Esophagus muscularis mucosa (tissue), 4 donors: ENCODE data around the gene ALG2. TPM values are rescaled to one million over a fixed set of nuclear protein-coding genes. Genes with fewer than 3 reads are reported as not detected.

Experiments used
- DNase-seq: peaks from one replicate; pipeline ENCODE4 v3.0.0-alpha.2; 2017; ENCODE audit errors: extremely low spot score
- H3K27ac ChIP-seq, 4 donors: fragments of 200-600 bp; sonication (generic); replicated peaks in 1 of 4; 1 replicate in 3 of 4; 2 replicates in 1 of 4; pipeline ENCODE4 v1.5.1; 2016 to 2019; ENCODE audit warnings: mild to moderate bottlenecking in 1 of 4
- H3K27me3 ChIP-seq, 4 donors: fragments of 200-600 bp; sonication (generic); one replicate each; pipeline versions ENCODE4 v1.5.1 to v1.6.0; 2016 to 2019
- H3K36me3 ChIP-seq, 4 donors: fragments of 200-600 bp; sonication (generic); one replicate each; pipeline ENCODE4 v1.5.1; 2016 to 2019
- H3K4me1 ChIP-seq, 4 donors: fragments of 200-600 bp; sonication (generic); one replicate each; pipeline ENCODE4 v1.5.1; 2016 to 2019
- H3K4me3 ChIP-seq, 4 donors: fragments of 200-600 bp; sonication (generic); 1 replicate in 2 of 4; 2 replicates in 2 of 4; pipeline ENCODE4 v1.5.1; 2016 to 2019; ENCODE audit warnings: mild to moderate bottlenecking in 4 of 4, moderate library complexity in 1 of 4
- H3K9me3 ChIP-seq, 4 donors: fragments of 200-600 bp; sonication (generic); 1 replicate in 3 of 4; 2 replicates in 1 of 4; pipeline ENCODE4 v1.5.1; 2016 to 2019
- EP300 ChIP-seq: sonication (generic); formaldehyde crosslinking; IDR thresholded peaks from one replicate; pipeline ENCODE4 v1.6.1; 2017; ENCODE audit warnings: antibody characterized with exemption
- POLR2A ChIP-seq: fragments of 450-650 bp; IDR thresholded peaks from one replicate; pipeline ENCODE4 v1.6.1; 2017; ENCODE audit warnings: antibody characterized with exemption, moderate library complexity, mild to moderate bottlenecking, low read depth
- POLR2AphosphoS5 ChIP-seq, 2 donors: sonication (generic); formaldehyde crosslinking; IDR thresholded peaks; one replicate each; pipeline ENCODE4 v1.6.1; 2017; ENCODE audit warnings: antibody characterized with exemption in 2 of 2
- WGBS: methylation state at CpG from one replicate; pipeline ENCODE4 v1.1.5; 2018; 5-methylcytosine and 5-hydroxymethylcytosine counted together
- intact Hi-C: fragments of 100-400 bp; cut with DNase I; formaldehyde crosslinking; loops from one replicate; pipeline ENCODE4 v1.15.1; 2023
- total RNA-seq, 4 donors: library from RNA; depleted of rRNA; stranded (reverse); fragments of >200 nt; gene quantifications; one replicate each; pipeline versions ENCODE4 v1.1.0 to v1.2.1, GENCODE V29; 2016
- TF ChIP-seq, protein P1 (sequence below), 3 experiments: fragments of 200-600 bp in 2 of 3; fragments of 450-650 bp in 1 of 3; sonication (generic) in 2 of 3; IDR thresholded peaks; one replicate each; pipeline ENCODE4 v1.5.1; 2017 to 2019; ENCODE audit warnings: antibody characterized with exemption in 3 of 3, mild to moderate bottlenecking in 2 of 3, moderate library complexity in 1 of 3

ALG2 gene
- total RNA-seq, 4 donors from 2014 or later, result 19.5 to 33.4 (median 26.2) TPM

DNA sequence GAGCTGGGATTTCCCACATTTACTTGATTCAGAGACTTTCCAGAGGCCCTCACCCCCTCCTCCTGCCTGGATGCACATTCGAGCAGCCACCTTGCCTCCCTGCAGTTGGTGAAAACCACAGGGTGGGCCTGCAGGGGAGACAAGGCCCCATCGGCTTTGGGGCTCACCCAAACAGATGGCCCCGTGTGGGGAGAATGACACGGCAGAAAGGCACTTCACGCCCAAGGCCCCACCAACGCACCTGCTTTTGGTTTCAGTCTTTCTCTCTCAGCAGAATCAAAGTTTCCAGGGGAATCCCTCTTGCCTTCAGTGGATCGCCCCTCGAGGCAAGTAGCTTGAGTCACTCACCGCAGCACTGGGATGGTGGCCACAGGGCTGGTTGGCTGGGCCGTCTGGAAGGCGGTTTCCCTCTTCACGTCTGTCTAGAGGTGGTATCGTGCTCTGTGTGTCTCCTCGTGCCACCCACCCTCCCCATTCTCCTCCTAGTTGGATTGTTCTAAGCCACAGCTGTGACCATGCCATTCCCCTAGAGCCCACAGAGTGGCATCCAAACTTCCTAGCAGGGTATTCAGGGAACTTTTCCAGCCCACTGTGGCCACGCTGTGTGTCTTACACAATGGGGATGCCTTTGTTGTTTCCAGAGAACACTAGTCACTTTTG, 32.2 kb upstream of the ALG2 start:
- WGBS, result 85% methylated on average over 15 of the region's 15 CpGs
- no peak for DNase-seq
- Histone ChIP-seq H3K36me3 (no peaks in the 10 kb centered on the region), H3K4me1 (peaks cover 1 to 17% (median 14%) of the 10 kb centered on the region in 4 donors), H3K27ac (no peak overlapping the region), H3K27me3 (no peaks in the 10 kb centered on the region), H3K9me3 (no peaks in the 10 kb centered on the region), H3K4me3 (no peak overlapping the region)
- intact Hi-C loops, result no loop called here
- TF ChIP-seq, protein P1, sequence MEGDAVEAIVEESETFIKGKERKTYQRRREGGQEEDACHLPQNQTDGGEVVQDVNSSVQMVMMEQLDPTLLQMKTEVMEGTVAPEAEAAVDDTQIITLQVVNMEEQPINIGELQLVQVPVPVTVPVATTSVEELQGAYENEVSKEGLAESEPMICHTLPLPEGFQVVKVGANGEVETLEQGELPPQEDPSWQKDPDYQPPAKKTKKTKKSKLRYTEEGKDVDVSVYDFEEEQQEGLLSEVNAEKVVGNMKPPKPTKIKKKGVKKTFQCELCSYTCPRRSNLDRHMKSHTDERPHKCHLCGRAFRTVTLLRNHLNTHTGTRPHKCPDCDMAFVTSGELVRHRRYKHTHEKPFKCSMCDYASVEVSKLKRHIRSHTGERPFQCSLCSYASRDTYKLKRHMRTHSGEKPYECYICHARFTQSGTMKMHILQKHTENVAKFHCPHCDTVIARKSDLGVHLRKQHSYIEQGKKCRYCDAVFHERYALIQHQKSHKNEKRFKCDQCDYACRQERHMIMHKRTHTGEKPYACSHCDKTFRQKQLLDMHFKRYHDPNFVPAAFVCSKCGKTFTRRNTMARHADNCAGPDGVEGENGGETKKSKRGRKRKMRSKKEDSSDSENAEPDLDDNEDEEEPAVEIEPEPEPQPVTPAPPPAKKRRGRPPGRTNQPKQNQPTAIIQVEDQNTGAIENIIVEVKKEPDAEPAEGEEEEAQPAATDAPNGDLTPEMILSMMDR (IDR thresholded peaks at IDR 0.05), result no peak
- no peak for TF ChIP-seq POLR2A
- TF ChIP-seq EP300, result no peak
- TF ChIP-seq POLR2AphosphoS5 (IDR thresholded peaks at IDR 0.05), result no peak

- Histone ChIP-seq H3K36me3 (no peaks in the 10 kb centered on the region), H3K9me3 (no peaks in the 10 kb centered on the region), H3K4me1 (peaks cover 0 to 13% (median 11%) of the 10 kb centered on the region in 4 donors), H3K27ac (no peak overlapping the region), H3K27me3 (no peaks in the 10 kb centered on the region), H3K4me3 (no peak overlapping the region)
- intact Hi-C loops, result no loop called here
- DNase-seq, result no peak
- TF ChIP-seq EP300 (no peak), POLR2AphosphoS5 (IDR thresholded peaks at IDR 0.05) (no peak), POLR2A (no peak)
- TF ChIP-seq, protein P1 (IDR thresholded peaks at IDR 0.05), result no peak
- WGBS, result 88% methylated on average over 2 of the region's 2 CpGs
These were observed 31.4 kb upstream of the ALG2 start for GRCh38 chr9:99253134-99253533.

DNA sequence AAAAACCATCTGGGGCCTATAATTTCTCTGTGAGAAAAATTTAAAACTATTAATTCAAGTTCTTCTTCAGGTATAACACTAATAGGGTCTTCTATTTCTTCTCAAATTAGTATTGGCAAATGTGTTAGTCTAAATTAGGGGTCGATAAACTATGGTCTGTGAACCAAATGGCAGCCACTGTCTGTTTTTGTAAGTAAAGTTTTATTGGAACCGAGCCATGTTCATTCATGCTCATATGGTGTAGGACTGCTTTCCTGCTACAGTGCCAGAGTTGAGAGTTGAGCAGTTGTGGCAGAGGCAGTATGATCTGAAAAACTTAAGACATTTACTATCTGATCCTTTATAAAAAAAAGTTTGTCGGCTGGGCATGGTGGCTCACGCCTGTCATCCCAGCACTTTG, 29.4 kb upstream of the ALG2 start:
- 89% methylated on average over 4 of the region's 4 CpGs for WGBS

DNA sequence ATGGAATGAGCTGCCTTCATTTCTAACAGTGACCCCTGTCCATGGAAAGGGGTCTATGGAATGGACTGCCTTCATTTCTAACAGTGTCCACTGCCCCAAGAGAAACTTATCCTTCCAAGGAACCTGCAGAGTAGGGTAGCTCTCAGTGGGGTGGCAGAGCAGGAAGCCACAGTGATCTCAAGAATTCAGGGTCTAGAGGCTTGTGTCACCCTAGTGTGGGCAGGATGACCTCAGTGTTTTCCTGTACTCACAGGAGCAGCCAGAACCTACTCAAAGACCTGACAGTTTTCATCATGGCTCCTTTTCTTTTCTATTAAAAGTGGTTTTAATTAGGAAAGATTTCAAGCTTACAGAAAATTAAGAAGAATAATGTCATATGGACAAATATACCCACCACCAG, 27.9 kb upstream of the ALG2 start:
- TF ChIP-seq EP300, result no peak
- TF ChIP-seq, protein P1 (IDR thresholded peaks at IDR 0.05), result no peak
- TF ChIP-seq POLR2AphosphoS5 (IDR thresholded peaks at IDR 0.05), result no peak
- no peak for TF ChIP-seq POLR2A
- Histone ChIP-seq H3K4me1 (no peaks in the 10 kb centered on the region), H3K27ac (no peak overlapping the region), H3K9me3 (no peaks in the 10 kb centered on the region), H3K4me3 (no peak overlapping the region), H3K36me3 (no peaks in the 10 kb centered on the region), H3K27me3 (no peaks in the 10 kb centered on the region)
- intact Hi-C loops, result no loop called here
- DNase-seq, result no peak

More for the DNA sequence above, 29.4 kb upstream of the ALG2 start:
- no peaks in the 10 kb centered on the region for H3K36me3 ChIP-seq
- no peak overlapping the region for H3K4me3 ChIP-seq
- no peak overlapping the region for H3K27ac ChIP-seq
- peaks cover 0 to 10% (median 9%) of the 10 kb centered on the region in 4 donors for H3K4me1 ChIP-seq
- no peaks in the 10 kb centered on the region for H3K27me3 ChIP-seq
- intact Hi-C loops, result no loop called here
- DNase-seq, result no peak
- TF ChIP-seq POLR2AphosphoS5 (IDR thresholded peaks at IDR 0.05) (no peak), EP300 (no peak), POLR2A (no peak)
- TF ChIP-seq, protein P1 (IDR thresholded peaks at IDR 0.05), result no peak
- H3K9me3 ChIP-seq, result no peaks in the 10 kb centered on the region
